ENCODE results near the gene C2CD2. TPM values are rescaled to one million over a fixed set of nuclear protein-coding genes. Genes with fewer than 3 reads are reported as not detected.

C2CD2 gene
- total RNA-seq, 2 donors from 2014 or later = 26.3 to 28.7 TPM

GRCh38 chr21:41885341-41886024 lies 68.3 kb downstream of the C2CD2 start:
- Histone ChIP-seq H3K4me1 (ENCODE audit: control insufficient read depth, insufficient read depth, low read length) (no peaks in the 10 kb centered on the region), H3K27me3 (ENCODE audit: control insufficient read depth, insufficient read depth, low read length, poor library complexity, severe bottlenecking) (no peaks in the 10 kb centered on the region), H3K36me3 (ENCODE audit: control insufficient read depth, insufficient read depth, low read length) (no peaks in the 10 kb centered on the region), H3K9me3 (ENCODE audit: control insufficient read depth, low read length) (no peaks in the 10 kb centered on the region), H3K9ac (ENCODE audit: extremely low read depth, low read length, poor library complexity, severe bottlenecking) (no peak overlapping the region), H3K4me3 (ENCODE audit: low read length) (no peak overlapping the region), H3K27ac (ENCODE audit: low read depth, low read length) (no peak overlapping the region)
- WGBS, 2 experiments (ENCODE audit: insufficient coverage in 1 of 2, insufficient read length in 1 of 2) = 84 to 88% methylated on average over 19 to 22 of the region's 22 CpGs
- no peaks in the 10 kb centered on the region for H3K27me3 Mint-ChIP-seq (ENCODE audit: insufficient read depth)
- DNase-seq = no peak
- no peak overlapping the region for H3K27ac Mint-ChIP-seq
- TF ChIP-seq CTCF (conservative IDR thresholded peaks at IDR 0.05) = peak; percentile 49
- H3K4me3 Mint-ChIP-seq = no peak overlapping the region
- H3K36me3 Mint-ChIP-seq (ENCODE audit: low read depth) = peaks cover 13% of the 10 kb centered on the region
- no peaks in the 10 kb centered on the region for H3K9me3 Mint-ChIP-seq
- peaks cover 9% of the 10 kb centered on the region for H3K4me1 Mint-ChIP-seq

GRCh38 chr21:41884501-41885030 lies 69.3 kb downstream of the C2CD2 start:
- Histone ChIP-seq H3K27me3 (ENCODE audit: control insufficient read depth, insufficient read depth, low read length, poor library complexity, severe bottlenecking) (no peaks in the 10 kb centered on the region), H3K9me3 (ENCODE audit: control insufficient read depth, low read length) (no peaks in the 10 kb centered on the region), H3K27ac (ENCODE audit: low read depth, low read length) (no peak overlapping the region), H3K36me3 (ENCODE audit: control insufficient read depth, insufficient read depth, low read length) (no peaks in the 10 kb centered on the region), H3K4me1 (ENCODE audit: control insufficient read depth, insufficient read depth, low read length) (no peaks in the 10 kb centered on the region), H3K4me3 (ENCODE audit: low read length) (no peak overlapping the region), H3K9ac (ENCODE audit: extremely low read depth, low read length, poor library complexity, severe bottlenecking) (no peak overlapping the region)
- TF ChIP-seq CTCF (conservative IDR thresholded peaks at IDR 0.05) = no peak
- Mint-ChIP-seq H3K9me3 (no peaks in the 10 kb centered on the region), H3K27ac (no peak overlapping the region), H3K27me3 (ENCODE audit: insufficient read depth) (no peaks in the 10 kb centered on the region), H3K36me3 (ENCODE audit: low read depth) (peaks cover 13% of the 10 kb centered on the region), H3K4me1 (peaks cover 9% of the 10 kb centered on the region), H3K4me3 (no peak overlapping the region)
- 92 to 98% methylated on average over 13 to 19 of the region's 19 CpGs for WGBS, 2 experiments (ENCODE audit: insufficient coverage in 1 of 2, insufficient read length in 1 of 2)
- DNase-seq = peak; percentile 35

- H3K4me1 Mint-ChIP-seq = peaks cover 9% of the 10 kb centered on the region
- Histone ChIP-seq H3K4me3 (ENCODE audit: low read length) (no peak overlapping the region), H3K27me3 (ENCODE audit: control insufficient read depth, insufficient read depth, low read length, poor library complexity, severe bottlenecking) (no peaks in the 10 kb centered on the region), H3K36me3 (ENCODE audit: control insufficient read depth, insufficient read depth, low read length) (no peaks in the 10 kb centered on the region), H3K9me3 (ENCODE audit: control insufficient read depth, low read length) (no peaks in the 10 kb centered on the region), H3K4me1 (ENCODE audit: control insufficient read depth, insufficient read depth, low read length) (no peaks in the 10 kb centered on the region), H3K9ac (ENCODE audit: extremely low read depth, low read length, poor library complexity, severe bottlenecking) (no peak overlapping the region), H3K27ac (ENCODE audit: low read depth, low read length) (no peak overlapping the region)
- no peak overlapping the region for H3K27ac Mint-ChIP-seq
- TF ChIP-seq CTCF (conservative IDR thresholded peaks at IDR 0.05) = no peak
- no peak for DNase-seq
- no peak overlapping the region for H3K4me3 Mint-ChIP-seq
- no peaks in the 10 kb centered on the region for H3K9me3 Mint-ChIP-seq
- WGBS, 2 experiments (ENCODE audit: insufficient coverage in 1 of 2, insufficient read length in 1 of 2) = 94 to 97% methylated on average over 5 of the region's 5 CpGs
- H3K27me3 Mint-ChIP-seq (ENCODE audit: insufficient read depth) = no peaks in the 10 kb centered on the region
- peaks cover 6% of the 10 kb centered on the region for H3K36me3 Mint-ChIP-seq (ENCODE audit: low read depth)
Measured at GRCh38 chr21:41883582-41883981, 70.2 kb downstream of the C2CD2 start.
